ENCODE measurements around the gene KCNT1. TPM values are rescaled to one million over a fixed set of nuclear protein-coding genes. Genes with fewer than 3 reads are reported as not detected.

KCNT1 gene
- total RNA-seq, 4 donors from 2014 or later = 0.09 TPM; not detected in 3

- H3K27ac ChIP-seq = no peak overlapping the region
- no peaks in the 10 kb centered on the region for H3K9me3 ChIP-seq
- 86 to 100% methylated on average over 1 to 6 of the region's 21 CpGs for WGBS, 2 donors
- no peaks in the 10 kb centered on the region for H3K4me1 ChIP-seq
- DNase-seq = no peak
- intact Hi-C loops (cut with DNase I) = no loop called here
- no peak for TF ChIP-seq POLR2A (IDR thresholded peaks at IDR 0.05)
- no peak for TF ChIP-seq CTCF (IDR thresholded peaks at IDR 0.05)
- H3K36me3 ChIP-seq = no peaks in the 10 kb centered on the region
- peaks cover 0 to 17% (median 0%) of the 10 kb centered on the region in 4 donors for H3K27me3 ChIP-seq
- no peak overlapping the region for H3K4me3 ChIP-seq
These were observed 56.1 kb downstream of the KCNT1 start for GRCh38 chr9:135758056-135758455.

- intact Hi-C loops (cut with DNase I) = no loop called here
- peaks cover 0 to 14% (median 0%) of the 10 kb centered on the region in 4 donors for H3K27me3 ChIP-seq
- no peak overlapping the region for H3K4me3 ChIP-seq
- DNase-seq = no peak
- no peak overlapping the region for H3K27ac ChIP-seq
- no peaks in the 10 kb centered on the region for H3K36me3 ChIP-seq
- no peaks in the 10 kb centered on the region for H3K4me1 ChIP-seq
- no CpG with 5 or more reads among the region's 10 CpGs for WGBS, 2 donors
- no peaks in the 10 kb centered on the region for H3K9me3 ChIP-seq
- no peak for TF ChIP-seq POLR2A (IDR thresholded peaks at IDR 0.05)
- TF ChIP-seq CTCF (IDR thresholded peaks at IDR 0.05) = no peak
These were observed 56.9 kb downstream of the KCNT1 start for GRCh38 chr9:135758870-135759269.

GRCh38 chr9:135759676-135760300 is 57.8 kb downstream of the KCNT1 start:
- Histone ChIP-seq H3K4me3 (no peak overlapping the region), H3K27ac (no peak overlapping the region), H3K27me3 (peaks cover 0 to 9% (median 0%) of the 10 kb centered on the region in 4 donors), H3K4me1 (no peaks in the 10 kb centered on the region), H3K9me3 (no peaks in the 10 kb centered on the region), H3K36me3 (no peaks in the 10 kb centered on the region)
- WGBS, 2 donors = 77 to 97% methylated on average over 5 to 9 of the region's 24 CpGs
- no peak for DNase-seq
- TF ChIP-seq POLR2A (IDR thresholded peaks at IDR 0.05) (no peak), CTCF (IDR thresholded peaks at IDR 0.05) (no peak)
- intact Hi-C loops (cut with DNase I) = no loop called here

GRCh38 chr9:135760465-135760864 is 58.5 kb downstream of the KCNT1 start:
- peaks cover 0 to 4% (median 0%) of the 10 kb centered on the region in 4 donors for H3K27me3 ChIP-seq
- DNase-seq = no peak
- 64 to 68% methylated on average over 9 to 11 of the region's 12 CpGs for WGBS, 2 donors
- H3K4me3 ChIP-seq = no peak overlapping the region
- intact Hi-C loops (cut with DNase I) = no loop called here
- no peak for TF ChIP-seq POLR2A (IDR thresholded peaks at IDR 0.05)
- TF ChIP-seq CTCF (IDR thresholded peaks at IDR 0.05) = no peak
- no peaks in the 10 kb centered on the region for H3K4me1 ChIP-seq
- H3K36me3 ChIP-seq = no peaks in the 10 kb centered on the region
- H3K9me3 ChIP-seq = peaks cover 0 to 5% (median 3%) of the 10 kb centered on the region in 3 donors
- no peak overlapping the region for H3K27ac ChIP-seq

GRCh38 chr9:135761150-135761844 is 59.3 kb downstream of the KCNT1 start:
- Histone ChIP-seq H3K9me3 (peaks cover 0 to 13% (median 9%) of the 10 kb centered on the region in 3 donors), H3K36me3 (no peaks in the 10 kb centered on the region), H3K4me3 (no peak overlapping the region), H3K27ac (no peak overlapping the region), H3K27me3 (no peaks in the 10 kb centered on the region), H3K4me1 (no peaks in the 10 kb centered on the region)
- DNase-seq = no peak
- 63 to 74% methylated on average over 8 to 15 of the region's 20 CpGs for WGBS, 2 donors
- TF ChIP-seq POLR2A (IDR thresholded peaks at IDR 0.05) (no peak), CTCF (IDR thresholded peaks at IDR 0.05) (no peak)
- intact Hi-C loops (cut with DNase I) = no loop called here

Data from esophagus squamous epithelium (tissue), 5 donors.